ENCODE results near the gene PLEKHM3.

- no peak for TF ChIP-seq POLR2AphosphoS5 (IDR thresholded peaks at IDR 0.05)
- TF ChIP-seq, protein P1, sequence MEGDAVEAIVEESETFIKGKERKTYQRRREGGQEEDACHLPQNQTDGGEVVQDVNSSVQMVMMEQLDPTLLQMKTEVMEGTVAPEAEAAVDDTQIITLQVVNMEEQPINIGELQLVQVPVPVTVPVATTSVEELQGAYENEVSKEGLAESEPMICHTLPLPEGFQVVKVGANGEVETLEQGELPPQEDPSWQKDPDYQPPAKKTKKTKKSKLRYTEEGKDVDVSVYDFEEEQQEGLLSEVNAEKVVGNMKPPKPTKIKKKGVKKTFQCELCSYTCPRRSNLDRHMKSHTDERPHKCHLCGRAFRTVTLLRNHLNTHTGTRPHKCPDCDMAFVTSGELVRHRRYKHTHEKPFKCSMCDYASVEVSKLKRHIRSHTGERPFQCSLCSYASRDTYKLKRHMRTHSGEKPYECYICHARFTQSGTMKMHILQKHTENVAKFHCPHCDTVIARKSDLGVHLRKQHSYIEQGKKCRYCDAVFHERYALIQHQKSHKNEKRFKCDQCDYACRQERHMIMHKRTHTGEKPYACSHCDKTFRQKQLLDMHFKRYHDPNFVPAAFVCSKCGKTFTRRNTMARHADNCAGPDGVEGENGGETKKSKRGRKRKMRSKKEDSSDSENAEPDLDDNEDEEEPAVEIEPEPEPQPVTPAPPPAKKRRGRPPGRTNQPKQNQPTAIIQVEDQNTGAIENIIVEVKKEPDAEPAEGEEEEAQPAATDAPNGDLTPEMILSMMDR (IDR thresholded peaks at IDR 0.05) = no peak
These were observed 134.1 kb downstream of the PLEKHM3 start for GRCh38 chr2:207891086-207891844.

Measured in transverse colon (tissue), 4 donors.